Mucosa of stomach (tissue), 1 donor: Measurements from ENCODE around the gene NOA1.
"Not testable (repeated sequence)": the region's sequence is repeated elsewhere in the genome, so short reads cannot be mapped to it uniquely, and the experiment has no call there.

Experiments
- H3K27me3 ChIP-seq: one replicate; pipeline ENCODE4 v1.7.0; 2013; ENCODE audit warnings: mild to moderate bottlenecking, low read length; ENCODE audit not compliant: control insufficient read depth, insufficient read depth
- H3K36me3 ChIP-seq: one replicate; pipeline ENCODE4 v1.7.0; 2013; ENCODE audit warnings: low read length; ENCODE audit not compliant: control insufficient read depth, insufficient read depth
- H3K4me1 ChIP-seq: one replicate; pipeline ENCODE4 v1.7.0; 2013; ENCODE audit warnings: mild to moderate bottlenecking, low read length; ENCODE audit not compliant: control insufficient read depth, insufficient read depth
- H3K4me3 ChIP-seq: one replicate; pipeline ENCODE4 v1.7.0; 2013; ENCODE audit warnings: low read length
- H3K9ac ChIP-seq: one replicate; pipeline ENCODE4 v1.7.0; 2013; ENCODE audit warnings: mild to moderate bottlenecking, low read length, moderate library complexity
- H3K9me3 ChIP-seq: one replicate; pipeline ENCODE4 v1.7.0; 2013; ENCODE audit warnings: mild to moderate bottlenecking, low read length, moderate library complexity; ENCODE audit not compliant: control insufficient read depth
- donor health status: Pancreatic carcinoma.

The NOA1 gene

DNA sequence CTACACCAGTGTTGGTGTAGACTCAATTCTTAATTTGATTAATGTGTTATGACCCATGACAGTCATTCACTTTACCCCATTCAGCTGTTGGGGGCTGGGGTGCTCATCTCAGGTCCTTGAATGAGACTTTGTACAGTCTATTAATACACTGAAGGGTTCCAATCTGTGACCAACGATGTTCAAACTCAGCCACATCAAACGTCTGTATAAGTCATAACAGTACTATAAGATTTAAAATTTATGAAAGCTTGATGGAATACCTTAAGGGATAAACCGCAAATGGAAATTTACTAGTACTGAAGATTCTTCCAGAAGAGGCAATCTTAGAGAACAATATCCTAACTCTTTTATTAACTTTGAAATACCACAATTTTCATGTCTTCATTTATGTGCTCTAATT lies 36.0 kb downstream of the NOA1 start:
- Histone ChIP-seq H3K36me3 (no peaks in the 10 kb centered on the region), H3K4me3 (no peak overlapping the region), H3K9me3 (no peaks in the 10 kb centered on the region), H3K27me3 (no peaks in the 10 kb centered on the region), H3K4me1 (no peaks in the 10 kb centered on the region), H3K9ac (no peak overlapping the region)

DNA sequence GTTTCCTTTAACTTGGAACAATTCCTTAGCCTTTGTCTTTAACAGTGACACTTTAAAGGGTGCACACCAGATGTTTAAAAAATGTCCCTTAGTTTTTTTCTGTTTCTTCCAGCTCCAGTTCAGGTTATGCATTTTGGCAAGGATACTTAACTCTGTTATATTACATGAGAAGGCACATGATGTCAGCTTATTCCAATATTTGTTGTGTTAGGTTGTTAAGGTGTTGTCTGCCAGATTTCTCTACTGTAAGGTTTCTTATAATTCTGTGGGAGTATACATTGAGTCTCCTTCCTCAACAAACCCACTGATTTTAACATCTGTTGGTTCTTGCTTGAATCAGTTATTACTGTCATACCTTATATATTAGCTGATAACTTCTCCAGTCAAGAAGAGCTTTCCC lies 36.4 kb downstream of the NOA1 start:
- Histone ChIP-seq H3K9ac (no peak overlapping the region), H3K27me3 (no peaks in the 10 kb centered on the region), H3K4me1 (no peaks in the 10 kb centered on the region), H3K36me3 (no peaks in the 10 kb centered on the region), H3K4me3 (no peak overlapping the region), H3K9me3 (no peaks in the 10 kb centered on the region)

DNA sequence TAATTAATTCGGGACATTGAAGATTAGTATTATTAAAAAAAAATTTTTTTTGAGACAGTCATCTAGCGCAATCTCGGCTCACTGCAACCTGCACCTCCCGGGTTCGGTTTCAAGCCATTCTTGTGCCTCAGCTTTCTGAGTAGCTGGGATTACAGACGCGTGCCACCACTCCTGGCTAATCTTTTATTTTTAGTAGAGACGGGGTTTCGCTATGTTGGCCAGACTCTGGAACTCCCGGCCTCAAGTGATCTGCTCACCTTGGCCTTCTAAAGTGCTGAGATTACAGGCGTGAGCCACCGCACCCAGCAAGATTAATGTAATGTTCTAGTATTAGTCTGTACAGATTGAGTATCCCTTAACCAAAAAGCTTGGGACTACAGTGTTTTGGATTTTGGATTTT lies 37.0 kb downstream of the NOA1 start:
- H3K27me3 ChIP-seq, result no peaks in the 10 kb centered on the region
- H3K4me3 ChIP-seq, result no peak overlapping the region
- H3K36me3 ChIP-seq, result no peaks in the 10 kb centered on the region
- H3K9me3 ChIP-seq, result no peaks in the 10 kb centered on the region
- no peak overlapping the region for H3K9ac ChIP-seq
- H3K4me1 ChIP-seq, result no peaks in the 10 kb centered on the region

DNA sequence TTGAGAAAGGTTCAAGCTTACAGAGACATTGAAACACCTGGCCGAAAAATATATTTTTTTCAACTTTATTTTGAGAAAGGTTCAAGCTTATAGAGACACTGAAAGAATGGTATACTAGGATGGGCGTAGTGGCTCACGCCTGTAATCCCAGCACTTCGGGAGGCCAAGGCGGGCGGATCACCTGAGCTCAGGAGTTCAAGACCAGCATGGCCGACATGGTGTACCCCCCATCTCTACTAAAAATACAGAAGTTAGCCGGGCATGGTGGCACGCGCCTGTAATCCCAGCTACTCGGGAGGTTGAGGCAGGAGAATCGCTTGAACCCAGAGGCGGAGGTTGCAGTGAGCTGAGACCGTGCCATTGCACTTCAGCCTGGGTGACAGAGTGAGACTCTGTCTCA lies 37.6 kb downstream of the NOA1 start:
- H3K9me3 ChIP-seq, H3K4me1 ChIP-seq, H3K27me3 ChIP-seq, H3K9ac ChIP-seq, H3K36me3 ChIP-seq, H3K4me3 ChIP-seq: not testable (repeated sequence)

DNA sequence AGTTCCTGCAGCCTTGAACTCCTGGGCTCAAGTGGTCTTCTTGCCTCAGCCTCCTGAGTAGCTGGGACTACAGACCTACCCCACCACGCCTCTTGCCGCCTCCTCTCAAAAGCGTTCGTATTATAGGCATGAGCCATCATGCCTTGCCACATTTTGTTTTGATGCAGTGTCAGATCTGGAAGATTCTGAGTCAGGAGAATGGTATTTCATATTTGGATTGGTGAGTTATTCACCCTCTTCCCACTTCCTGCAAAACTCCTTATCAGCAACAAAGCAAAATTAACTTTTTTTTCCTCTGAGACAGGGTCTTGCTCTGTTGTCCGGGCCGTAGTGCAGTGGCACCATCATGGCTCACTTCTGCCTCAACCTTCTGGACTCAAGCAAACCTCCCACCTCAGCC lies 40.1 kb downstream of the NOA1 start:
- Histone ChIP-seq H3K4me3 (no peak overlapping the region), H3K36me3 (no peaks in the 10 kb centered on the region), H3K9me3 (no peaks in the 10 kb centered on the region), H3K9ac (no peak overlapping the region), H3K27me3 (no peaks in the 10 kb centered on the region), H3K4me1 (no peaks in the 10 kb centered on the region)

DNA sequence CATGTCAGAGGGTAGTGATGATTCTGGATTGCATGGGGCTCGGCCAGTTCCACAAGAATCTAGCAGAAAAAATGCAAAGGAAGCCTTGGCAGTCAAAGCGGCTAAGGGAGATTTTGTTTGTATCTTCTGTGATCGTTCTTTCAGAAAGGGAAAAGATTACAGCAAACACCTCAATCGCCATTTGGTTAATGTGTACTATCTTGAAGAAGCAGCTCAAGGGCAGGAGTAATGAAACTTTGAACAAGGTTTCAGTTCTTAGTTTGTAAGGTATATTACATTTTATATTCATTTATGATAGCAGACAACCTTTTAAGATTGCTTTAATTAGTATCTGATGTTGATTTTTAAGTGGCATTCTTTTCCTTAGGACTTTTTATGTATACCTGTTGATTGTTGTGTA lies 45.5 kb downstream of the NOA1 start:
- Histone ChIP-seq H3K27me3 (no peaks in the 10 kb centered on the region), H3K4me1 (no peaks in the 10 kb centered on the region), H3K36me3 (peaks cover 13% of the 10 kb centered on the region)

DNA sequence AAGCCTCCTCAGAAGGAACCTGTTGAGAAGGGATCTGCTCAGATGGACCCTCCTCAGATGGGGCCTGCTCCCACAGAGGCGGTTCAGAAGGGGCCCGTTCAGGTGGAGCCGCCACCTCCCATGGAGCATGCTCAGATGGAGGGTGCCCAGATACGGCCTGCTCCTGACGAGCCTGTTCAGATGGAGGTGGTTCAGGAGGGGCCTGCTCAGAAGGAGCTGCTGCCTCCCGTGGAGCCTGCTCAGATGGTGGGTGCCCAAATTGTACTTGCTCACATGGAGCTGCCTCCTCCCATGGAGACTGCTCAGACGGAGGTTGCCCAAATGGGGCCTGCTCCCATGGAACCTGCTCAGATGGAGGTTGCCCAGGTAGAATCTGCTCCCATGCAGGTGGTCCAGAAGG lies 46.8 kb downstream of the NOA1 start:
- no peak overlapping the region for H3K4me3 ChIP-seq

More for the DNA sequence above, 45.5 kb downstream of the NOA1 start:
- no peak overlapping the region for H3K9ac ChIP-seq
- H3K4me3 ChIP-seq, result no peak overlapping the region
- no peaks in the 10 kb centered on the region for H3K9me3 ChIP-seq

DNA sequence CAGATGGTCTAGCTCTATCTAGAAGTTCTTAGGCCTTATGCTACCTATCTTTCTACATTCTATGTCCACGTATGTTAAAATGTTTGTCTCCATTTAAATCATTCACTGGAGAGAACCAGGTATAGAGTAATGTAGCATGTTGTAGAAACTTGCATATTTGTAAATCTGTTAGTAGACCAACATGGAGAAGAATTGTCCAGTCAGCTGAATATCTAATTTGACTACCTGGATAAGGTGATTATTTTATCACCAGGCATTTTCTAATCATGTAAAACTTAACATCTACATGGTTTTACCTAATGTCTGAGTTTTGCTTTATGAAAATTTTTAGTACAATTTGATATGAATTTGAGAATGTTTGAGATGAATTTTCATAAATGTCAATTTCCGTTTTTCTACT lies 50.2 kb downstream of the NOA1 start:
- H3K4me1 ChIP-seq, result no peaks in the 10 kb centered on the region
- H3K9me3 ChIP-seq, result no peaks in the 10 kb centered on the region
- no peak overlapping the region for H3K4me3 ChIP-seq
- no peak overlapping the region for H3K9ac ChIP-seq
- peaks cover 13% of the 10 kb centered on the region for H3K36me3 ChIP-seq
- H3K27me3 ChIP-seq, result no peaks in the 10 kb centered on the region

More for the DNA sequence above, 46.8 kb downstream of the NOA1 start:
- Histone ChIP-seq H3K4me1 (no peaks in the 10 kb centered on the region), H3K36me3 (peaks cover 13% of the 10 kb centered on the region), H3K9ac (no peak overlapping the region), H3K27me3 (no peaks in the 10 kb centered on the region), H3K9me3 (no peaks in the 10 kb centered on the region)

DNA sequence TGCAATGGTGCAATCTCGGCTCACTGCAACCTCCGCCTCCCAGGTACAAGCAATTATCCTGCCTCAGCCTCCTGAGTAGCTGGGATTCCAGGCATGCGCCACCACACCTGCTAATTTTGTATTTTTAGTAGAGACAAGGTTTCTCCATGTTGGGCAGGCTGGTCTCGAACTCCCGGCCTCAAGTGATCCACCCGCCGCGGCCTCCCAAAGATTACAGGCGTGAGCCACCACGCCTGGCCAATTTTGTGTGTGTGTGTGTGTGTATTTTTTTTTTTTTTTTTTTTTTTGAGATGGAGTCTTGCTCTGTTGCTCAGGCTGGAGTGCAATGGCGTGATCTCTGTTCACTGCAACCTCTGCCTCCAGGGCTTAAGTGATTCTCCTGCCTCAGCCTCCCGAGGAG lies 62.4 kb downstream of the NOA1 start:
- H3K36me3 ChIP-seq, H3K4me3 ChIP-seq, H3K9me3 ChIP-seq, H3K27me3 ChIP-seq, H3K9ac ChIP-seq, H3K4me1 ChIP-seq: not testable (repeated sequence)

DNA sequence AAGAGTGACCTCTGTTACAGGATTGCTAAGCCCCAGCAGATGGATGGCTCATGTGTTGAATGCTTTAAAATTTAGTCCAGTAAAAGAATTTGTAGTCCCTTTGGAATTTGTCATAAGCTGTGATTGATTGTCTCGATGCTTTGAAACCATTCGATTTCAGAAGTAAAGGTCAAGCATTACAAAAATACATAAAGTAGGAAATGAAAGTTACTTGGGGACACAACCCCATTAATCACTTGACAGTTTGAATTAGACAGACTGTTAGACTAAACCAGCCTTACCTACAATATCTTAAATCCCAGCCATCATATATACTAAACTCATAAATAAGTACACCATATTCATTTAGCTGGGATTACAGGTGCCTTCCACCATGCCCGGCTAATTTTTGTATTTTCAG lies 63.1 kb downstream of the NOA1 start:
- Histone ChIP-seq H3K4me3 (no peak overlapping the region), H3K4me1 (peaks cover 4% of the 10 kb centered on the region), H3K9me3 (no peaks in the 10 kb centered on the region), H3K36me3 (no peaks in the 10 kb centered on the region), H3K9ac (no peak overlapping the region), H3K27me3 (no peaks in the 10 kb centered on the region)
